HEK293 (cell line): ENCODE data around the gene SYT2.
"Not testable (repeated sequence)": the region's sequence is repeated elsewhere in the genome, so short reads cannot be mapped to it uniquely, and the experiment has no call there.

ENCODE experiments used
- CTCF ChIA-PET: fragments of 350-600 bp; formaldehyde crosslinking; extraction: SDS; loops from one replicate; lab custom pipeline; 2021; ENCODE audit warnings: antibody characterized with exemption; lab: Yijun Ruan, JAX
- POLR2A ChIA-PET: fragments of 300-600 bp; formaldehyde crosslinking; extraction: SDS; loops from one replicate; lab custom pipeline; 2020; ENCODE audit warnings: antibody characterized with exemption, inconsistent platforms; lab: Yijun Ruan, JAX
- H3K27ac ChIP-seq: fragments of 200-500 bp; sonication (Bioruptor generic); 2 replicates; pipeline ENCODE4 v1.5.1; 2014; ENCODE audit warnings: low read depth, low read length, control low read depth, inconsistent platforms; ENCODE audit errors: extremely low read depth
- H3K36me3 ChIP-seq, 2 experiments: fragments of 200-500 bp in 1 of 2; sonication (Bioruptor generic) in 1 of 2; 1 replicate in 1 of 2; 2 replicates in 1 of 2; pipeline ENCODE4 v1.5.1; 2014 to 2017; ENCODE audit warnings: inconsistent platforms in 2 of 2, low read length in 2 of 2; ENCODE audit not compliant: control insufficient read depth in 2 of 2, insufficient read depth in 1 of 2
- H3K4me1 ChIP-seq: fragments of 200-500 bp; sonication (Bioruptor generic); 2 replicates; pipeline ENCODE4 v1.5.1; 2014; ENCODE audit warnings: mild to moderate bottlenecking, low read length, inconsistent platforms; ENCODE audit not compliant: control insufficient read depth, insufficient read depth
- H3K4me3 ChIP-seq: 2 replicates; pipeline ENCODE4 v1.5.1; 2011; ENCODE audit warnings: low read depth, mild to moderate bottlenecking, control low read depth, low read length, moderate library complexity
- H3K9me3 ChIP-seq: fragments of 200-500 bp; sonication (Bioruptor generic); 2 replicates; pipeline ENCODE4 v1.5.1; 2014; ENCODE audit warnings: low read depth, low read length, inconsistent platforms; ENCODE audit not compliant: control insufficient read depth, insufficient read depth
- CTCF ChIP-seq: fragments of 450-650 bp; formaldehyde crosslinking; IDR thresholded peaks from 2 replicates; pipeline ENCODE4 v1.5.1; 2016; ENCODE audit warnings: missing biosample characterization, missing genetic modification characterization
- MEIS1 ChIP-seq: sonication (generic); formaldehyde crosslinking; IDR thresholded peaks from 2 replicates; pipeline ENCODE4 v1.8.1; 2022; ENCODE audit warnings: missing genetic modification reagents, mild to moderate bottlenecking, borderline replicate concordance
- TCF7L2 ChIP-seq: IDR thresholded peaks from 2 replicates; pipeline ENCODE4 v1.6.1; 2011; ENCODE audit warnings: low read depth, mild to moderate bottlenecking, inconsistent platforms, low read length, moderate library complexity, borderline replicate concordance
- ZBTB26 ChIP-seq: fragments of 450-650 bp; formaldehyde crosslinking; optimal IDR thresholded peaks from 2 replicates; pipeline ENCODE3; 2016; ENCODE audit warnings: missing biosample characterization, mild to moderate bottlenecking, missing genetic modification characterization
- ZNF211 ChIP-seq: fragments of 450-650 bp; formaldehyde crosslinking; IDR thresholded peaks from 2 replicates; pipeline ENCODE4 v1.5.1; 2016; ENCODE audit warnings: low read depth, missing biosample characterization, missing genetic modification characterization
- ZNF335 ChIP-seq: fragments of 450-650 bp; formaldehyde crosslinking; conservative IDR thresholded peaks from 2 replicates; pipeline ENCODE4 v1.5.1; 2016; ENCODE audit warnings: missing biosample characterization, missing genetic modification characterization
- ZNF350 ChIP-seq: fragments of 450-650 bp; formaldehyde crosslinking; IDR thresholded peaks from 2 replicates; pipeline ENCODE4 v1.5.0; 2017; ENCODE audit warnings: missing biosample characterization, mild to moderate bottlenecking, missing genetic modification characterization
- ZNF48 ChIP-seq: fragments of 450-650 bp; formaldehyde crosslinking; IDR thresholded peaks from 2 replicates; pipeline ENCODE4 v1.5.1; 2016; ENCODE audit warnings: missing biosample characterization, missing genetic modification characterization
- ZNF510 ChIP-seq: fragments of 450-650 bp; formaldehyde crosslinking; IDR thresholded peaks from 2 replicates; pipeline ENCODE4 v1.5.1; 2018; ENCODE audit warnings: mild to moderate bottlenecking, missing genetic modification characterization, missing biosample characterization; ENCODE audit not compliant: insufficient replicate concordance
- ZNF521 ChIP-seq: fragments of 450-650 bp; formaldehyde crosslinking; IDR thresholded peaks from 2 replicates; pipeline ENCODE4 v1.5.1; 2017; ENCODE audit warnings: missing biosample characterization, mild to moderate bottlenecking, missing genetic modification characterization
- ZNF561 ChIP-seq: fragments of 450-650 bp; IDR thresholded peaks from 2 replicates; pipeline ENCODE4 v1.5.1; 2018; ENCODE audit warnings: missing biosample characterization, missing genetic modification characterization, borderline replicate concordance
- ZNF596 ChIP-seq: fragments of 450-650 bp; IDR thresholded peaks from 2 replicates; pipeline ENCODE4 v1.5.0; 2018; ENCODE audit warnings: missing biosample characterization, mild to moderate bottlenecking, missing genetic modification characterization, moderate library complexity
- ZNF654 ChIP-seq: fragments of 450-650 bp; formaldehyde crosslinking; IDR thresholded peaks from 2 replicates; pipeline ENCODE4 v1.5.1; 2016; ENCODE audit warnings: low read depth, missing biosample characterization, missing genetic modification characterization
- ZNF658 ChIP-seq: fragments of 450-650 bp; formaldehyde crosslinking; IDR thresholded peaks from 2 replicates; pipeline ENCODE4; 2016; ENCODE audit warnings: missing biosample characterization, missing genetic modification characterization
- ZNF701 ChIP-seq: fragments of 450-650 bp; formaldehyde crosslinking; IDR thresholded peaks from 2 replicates; pipeline ENCODE4 v1.5.1; 2016; ENCODE audit warnings: missing biosample characterization, missing genetic modification characterization
- ZSCAN4 ChIP-seq: fragments of 450-650 bp; formaldehyde crosslinking; IDR thresholded peaks from 2 replicates; pipeline ENCODE4 v1.5.1; 2017; ENCODE audit warnings: missing biosample characterization, missing genetic modification characterization
- ZSCAN5A ChIP-seq: fragments of 450-650 bp; formaldehyde crosslinking; IDR thresholded peaks from 2 replicates; pipeline ENCODE4 v1.5.1; 2016; ENCODE audit warnings: missing biosample characterization, missing genetic modification characterization

SYT2 gene

GRCh38 chr1:202614363-202615207 lies 95.7 kb downstream of the SYT2 start:
- TF ChIP-seq ZNF654 (tag by site-specific recombination): peak; percentile 39; the same call in 1 of the 2 replicates
- TF ChIP-seq CTCF (tag by site-specific recombination): peak; percentile 41; the same call in 1 of the 2 replicates
- H3K4me3 ChIP-seq, H3K27ac ChIP-seq, H3K4me1 ChIP-seq, H3K36me3 ChIP-seq, POLR2A ChIA-PET, H3K9me3 ChIP-seq: not testable (repeated sequence)
- CTCF ChIA-PET: interaction anchor here (0.6 to 1.7 kb wide), 5 partner anchors 13 to 1437 kb away, joined by 3 to 7 read pairs (median 3); no protein-coding TSS in a partner anchor

- Histone ChIP-seq H3K9me3 (no peaks in the 10 kb centered on the region), H3K27ac (no peak overlapping the region), H3K36me3 (no peaks in the 10 kb centered on the region), H3K4me1 (no peaks in the 10 kb centered on the region), H3K4me3 (no peak overlapping the region)
- CTCF ChIA-PET: interaction anchor here (0.6 to 1.7 kb wide), 4 partner anchors 11 to 1178 kb away, joined by 3 to 7 read pairs (median 3); no protein-coding TSS in a partner anchor
- no peak for TF ChIP-seq ZNF335 (tag by site-specific recombination)
- POLR2A ChIA-PET: no interaction called here
Observed at GRCh38 chr1:202613571-202613970, 96.7 kb downstream of the SYT2 start.

GRCh38 chr1:202612036-202612435 lies 98.2 kb downstream of the SYT2 start:
- CTCF ChIA-PET: interaction anchor here (1.0 kb wide), 1 partner anchor 16 kb away, joined by 3 read pairs; no protein-coding TSS in a partner anchor
- POLR2A ChIA-PET, H3K9me3 ChIP-seq, H3K36me3 ChIP-seq, H3K4me1 ChIP-seq, H3K27ac ChIP-seq, H3K4me3 ChIP-seq: not testable (repeated sequence)

- TF ChIP-seq ZNF701 (tag by site-specific recombination): no peak
- TF ChIP-seq ZSCAN5A (tag by site-specific recombination): no peak
- no peak for TF ChIP-seq ZBTB26 (tag by site-specific recombination)
- no peak for TF ChIP-seq ZNF561 (tag by site-specific recombination)
- Histone ChIP-seq H3K4me3 (no peak overlapping the region), H3K9me3 (no peaks in the 10 kb centered on the region), H3K4me1 (no peaks in the 10 kb centered on the region), H3K36me3 (no peaks in the 10 kb centered on the region), H3K27ac (no peak overlapping the region)
- ChIA-PET POLR2A (no interaction called here), CTCF (interaction anchor here (0.7 kb wide), 2 partner anchors 26 to 51 kb away, joined by 3 to 4 read pairs; no protein-coding TSS in a partner anchor)
Observed at GRCh38 chr1:202605515-202605914, 104.7 kb downstream of the SYT2 start.

- Histone ChIP-seq H3K9me3 (no peaks in the 10 kb centered on the region), H3K4me1 (no peaks in the 10 kb centered on the region), H3K27ac (no peak overlapping the region), H3K36me3 (no peaks in the 10 kb centered on the region), H3K4me3 (no peak overlapping the region)
- POLR2A ChIA-PET: no interaction called here
- CTCF ChIA-PET: interaction anchor here (0.7 to 1.3 kb wide), 3 partner anchors 10 to 149 kb away, joined by 3 to 9 read pairs (median 3); no protein-coding TSS in a partner anchor
- TF ChIP-seq ZNF658 (tag by site-specific recombination) (no peak), ZNF211 (tag by site-specific recombination) (no peak), ZNF510 (no peak), ZNF48 (tag by site-specific recombination) (no peak), ZNF596 (tag by site-specific recombination) (no peak), ZNF521 (tag by site-specific recombination) (no peak), ZNF350 (tag by site-specific recombination) (no peak), MEIS1 (CRISPR knock-in tag) (no peak), TCF7L2 (no peak), ZSCAN4 (no peak)
Observed at GRCh38 chr1:202603435-202603834, 106.8 kb downstream of the SYT2 start.
